ENCODE data around the gene BTBD1. TPM values are rescaled to one million over a fixed set of nuclear protein-coding genes. Genes with fewer than 3 reads are reported as not detected.
"Not testable (repeated sequence)": the region's sequence is repeated elsewhere in the genome, so short reads cannot be mapped to it uniquely, and the experiment has no call there.

The BTBD1 gene
- polyA plus RNA-seq, 3 donors from 2014 or later: 45.6 to 61.9 (median 56.1) TPM

DNA sequence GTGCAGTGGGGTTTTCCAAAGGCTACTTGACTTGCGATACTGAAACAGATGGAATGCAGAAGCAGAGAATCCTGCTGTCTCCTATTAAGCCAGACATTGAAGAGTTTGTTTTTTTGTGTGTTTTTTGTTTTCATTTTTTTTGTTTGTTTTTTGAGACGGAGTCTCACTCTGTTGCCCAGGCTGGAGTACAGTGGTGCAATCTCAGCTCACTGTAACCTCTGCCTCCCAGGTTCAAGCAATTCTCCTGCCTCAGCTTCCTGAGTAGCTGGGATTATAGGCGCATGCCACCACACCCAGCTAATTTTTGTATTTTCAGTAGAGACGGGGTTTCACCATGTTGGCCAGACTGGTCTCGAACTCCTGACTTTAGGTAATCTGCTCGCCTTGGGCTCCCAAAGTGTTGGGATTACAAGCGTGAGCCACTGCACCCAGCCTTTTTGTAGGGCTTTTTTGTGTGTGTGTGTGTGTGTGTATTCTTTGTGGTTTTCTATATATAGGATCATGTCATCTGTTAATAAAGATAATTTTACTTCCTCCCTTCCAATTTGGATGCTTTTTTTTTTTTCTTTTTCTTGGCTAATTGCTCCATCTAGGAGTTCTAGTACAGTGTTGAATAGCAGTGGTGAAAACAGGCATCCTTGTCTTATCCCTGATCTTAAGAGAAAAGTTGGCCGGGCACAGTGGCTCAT lies 19.0 kb upstream of the BTBD1 start:
- not testable (repeated sequence) for H3K4me1 Mint-ChIP-seq, H3K36me3 Mint-ChIP-seq, DNase-seq, H3K27ac Mint-ChIP-seq, H3K9me3 Mint-ChIP-seq, H3K4me3 Mint-ChIP-seq
- H3K27me3 Mint-ChIP-seq (ENCODE audit: low read depth in 3 of 3): peaks cover 0 to 19% (median 2%) of the 10 kb centered on the region in 3 donors

DNA sequence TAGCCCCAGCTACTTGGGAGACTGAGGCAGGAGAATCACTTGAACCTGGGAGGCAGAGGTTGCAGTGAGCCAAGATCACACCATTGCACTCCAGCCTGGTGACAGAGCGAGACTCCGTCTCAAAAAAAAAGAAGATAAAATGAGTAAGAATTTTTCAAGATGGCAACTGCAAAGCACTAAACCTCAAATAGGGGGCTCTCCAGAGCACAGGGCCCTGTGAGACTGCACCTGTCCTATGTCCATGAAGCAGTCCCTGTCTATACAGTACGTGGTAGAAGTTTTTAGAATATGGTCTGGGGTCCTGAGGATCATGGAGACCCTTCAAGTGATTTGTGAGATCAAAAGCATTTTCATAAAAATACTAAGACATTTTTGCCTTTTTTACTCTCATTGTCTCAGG lies 18.4 kb upstream of the BTBD1 start:
- DNase-seq, H3K4me3 Mint-ChIP-seq, H3K9me3 Mint-ChIP-seq, H3K36me3 Mint-ChIP-seq, H3K4me1 Mint-ChIP-seq, H3K27ac Mint-ChIP-seq: not testable (repeated sequence)
- H3K27me3 Mint-ChIP-seq (ENCODE audit: low read depth in 3 of 3): peaks cover 0 to 19% (median 2%) of the 10 kb centered on the region in 3 donors

DNA sequence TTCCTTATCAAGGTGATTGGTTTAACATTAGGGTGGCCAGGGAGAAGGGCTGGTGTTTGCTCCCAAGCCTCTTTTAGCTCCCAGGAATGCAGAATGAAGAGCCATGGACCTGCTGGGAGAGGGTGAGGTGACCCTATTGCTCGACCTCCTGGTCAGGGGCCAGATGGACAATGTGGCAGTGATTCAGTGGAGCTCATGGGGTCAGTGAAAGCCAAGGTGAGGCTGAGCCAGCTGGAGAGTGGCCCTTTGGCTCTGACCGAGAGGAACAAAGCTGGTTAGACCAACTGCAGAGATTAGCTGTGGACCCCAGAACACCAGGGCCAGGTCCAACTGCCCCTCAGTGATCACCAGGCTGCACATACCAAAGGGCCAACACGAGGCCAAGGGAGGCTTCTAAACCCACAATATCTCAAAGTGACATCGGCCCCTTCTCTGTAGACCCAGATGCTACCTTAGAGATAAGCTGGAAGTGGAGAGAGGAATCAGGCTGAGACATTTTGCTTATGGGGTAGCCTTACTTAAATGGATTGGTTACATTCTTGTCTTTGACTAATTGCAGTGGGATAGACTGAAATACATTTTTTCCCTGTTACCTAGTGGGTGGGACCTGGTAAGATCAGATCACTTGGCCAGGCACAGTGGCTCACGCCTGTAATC lies 15.8 kb upstream of the BTBD1 start:
- H3K4me3 Mint-ChIP-seq: no peak overlapping the region
- no peak for DNase-seq
- H3K27me3 Mint-ChIP-seq (ENCODE audit: low read depth in 3 of 3): peaks cover 3 to 20% (median 5%) of the 10 kb centered on the region in 3 donors
- no peaks in the 10 kb centered on the region for H3K36me3 Mint-ChIP-seq
- H3K9me3 Mint-ChIP-seq: peaks cover 0 to 2% (median 0%) of the 10 kb centered on the region in 6 donors
- H3K4me1 Mint-ChIP-seq: peaks cover 0 to 2% of the 10 kb centered on the region in 2 donors
- peak overlapping the region in 1 of 6 donors; percentile 19 for H3K27ac Mint-ChIP-seq

GRCh38 chr15:83081256-83082014 lies 14.4 kb upstream of the BTBD1 start:
- no peak overlapping the region for H3K4me3 Mint-ChIP-seq
- no peak for DNase-seq
- peaks cover 0 to 2% (median 0%) of the 10 kb centered on the region in 6 donors for H3K9me3 Mint-ChIP-seq
- H3K4me1 Mint-ChIP-seq: peaks cover 0 to 2% of the 10 kb centered on the region in 2 donors
- H3K36me3 Mint-ChIP-seq: no peaks in the 10 kb centered on the region
- H3K27me3 Mint-ChIP-seq (ENCODE audit: low read depth in 3 of 3): peaks cover 3 to 27% (median 4%) of the 10 kb centered on the region in 3 donors
- no peak overlapping the region for H3K27ac Mint-ChIP-seq

- H3K36me3 Mint-ChIP-seq: peaks cover 0 to 5% (median 5%) of the 10 kb centered on the region in 3 donors
- H3K27ac Mint-ChIP-seq: no peak overlapping the region
- DNase-seq: no peak
- peaks cover 0 to 2% of the 10 kb centered on the region in 2 donors for H3K4me1 Mint-ChIP-seq
- H3K4me3 Mint-ChIP-seq: no peak overlapping the region
- peaks cover 0 to 10% (median 6%) of the 10 kb centered on the region in 6 donors for H3K9me3 Mint-ChIP-seq
- H3K27me3 Mint-ChIP-seq (ENCODE audit: low read depth in 3 of 3): peaks cover 3 to 25% (median 9%) of the 10 kb centered on the region in 3 donors
Measured at GRCh38 chr15:83078712-83079111, 11.7 kb upstream of the BTBD1 start.

DNA sequence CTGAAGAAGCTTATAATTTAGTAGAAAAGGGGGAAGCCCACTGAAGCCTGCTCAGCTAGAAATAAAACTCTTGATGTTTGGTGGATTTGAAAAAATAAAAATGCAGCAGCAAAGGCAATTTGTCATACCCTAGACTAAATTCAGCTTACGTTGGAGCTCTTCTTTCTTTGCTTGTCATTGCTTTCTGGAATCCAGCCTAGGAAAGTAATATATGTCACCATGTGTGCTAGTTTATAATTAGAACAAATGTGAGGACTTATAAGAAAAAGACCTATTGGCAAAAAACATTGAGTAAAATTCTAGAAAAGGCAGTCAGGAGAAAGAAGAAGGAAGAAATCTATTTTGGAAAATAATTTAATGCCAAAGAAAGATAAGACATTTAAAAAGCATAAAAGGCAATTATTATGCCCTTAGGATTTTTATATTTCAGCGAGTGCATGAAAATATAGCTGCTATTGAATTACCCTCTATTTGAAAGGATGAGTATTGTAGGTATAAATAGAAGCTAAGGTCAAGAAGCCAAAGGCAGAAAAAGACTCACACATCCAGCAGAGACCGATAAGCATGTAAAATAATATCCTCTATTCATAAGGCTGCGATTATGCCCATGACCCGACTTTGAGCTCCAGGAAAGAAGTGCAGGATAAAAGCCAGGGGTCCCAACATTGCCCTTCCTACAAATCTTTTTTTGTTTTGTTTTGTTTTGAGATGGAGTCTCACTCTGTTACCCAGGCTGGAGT lies 10.6 kb upstream of the BTBD1 start:
- no peak for DNase-seq
- Mint-ChIP-seq H3K9me3 (peaks cover 0 to 16% (median 6%) of the 10 kb centered on the region in 6 donors), H3K27me3 (ENCODE audit: low read depth in 3 of 3) (peaks cover 3 to 25% (median 13%) of the 10 kb centered on the region in 3 donors), H3K36me3 (peaks cover 0 to 5% (median 5%) of the 10 kb centered on the region in 3 donors), H3K4me3 (no peak overlapping the region), H3K27ac (no peak overlapping the region), H3K4me1 (peaks cover 0 to 2% of the 10 kb centered on the region in 2 donors)

DNA sequence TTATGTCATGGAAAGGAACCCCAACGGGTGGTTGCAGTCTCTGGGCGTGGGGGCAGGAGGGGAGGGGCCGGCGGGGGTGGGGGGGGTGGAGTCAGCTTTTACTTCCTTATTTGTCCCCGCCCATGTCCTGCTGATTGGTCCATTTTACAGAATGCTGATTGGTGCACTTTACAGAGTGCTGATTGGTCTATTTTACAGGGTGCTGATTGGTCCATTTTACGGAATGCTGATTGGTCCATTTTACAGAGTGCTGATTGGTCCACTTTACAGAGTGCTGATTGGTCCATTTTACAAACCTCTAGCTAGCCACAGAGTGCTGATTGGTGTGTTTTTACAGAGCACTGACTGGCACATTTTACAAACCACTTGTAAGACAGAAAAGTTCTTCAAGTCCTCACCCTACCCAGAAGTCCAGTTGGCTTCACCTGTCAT lies 2.2 kb upstream of the BTBD1 start:
- not testable (repeated sequence) for H3K27me3 Mint-ChIP-seq (ENCODE audit: low read depth in 3 of 3); H3K36me3 Mint-ChIP-seq; H3K9me3 Mint-ChIP-seq; H3K4me1 Mint-ChIP-seq
- Mint-ChIP-seq H3K27ac (peak overlapping the region; percentile 44 to 87 (median 58)), H3K4me3 (peak overlapping the region in 4 of 5 donors; percentile 27 to 55 (median 43))
- peak; percentile 44 to 59 (median 45) for DNase-seq

DNA sequence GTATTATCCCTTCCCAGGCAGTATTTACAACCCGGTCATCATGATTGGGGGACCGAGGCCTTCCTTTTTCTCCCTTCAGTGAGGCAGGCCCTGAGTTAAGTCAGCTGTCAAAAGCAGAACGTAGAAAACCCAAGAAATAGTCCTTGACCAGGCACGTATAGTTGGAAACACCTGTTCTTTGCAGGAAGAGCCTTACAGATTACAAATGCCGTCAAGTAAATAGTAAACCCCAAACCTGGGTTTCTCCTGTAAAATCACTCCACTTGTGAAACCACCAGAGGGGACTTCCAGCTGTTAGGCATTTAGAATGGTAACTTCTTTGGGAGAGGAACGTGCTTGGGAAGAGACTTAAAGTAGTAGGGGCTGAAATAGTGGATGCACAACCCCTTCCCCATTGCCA lies 1.0 kb upstream of the BTBD1 start:
- Mint-ChIP-seq H3K4me3 (peak overlapping the region; percentile 61 to 86 (median 80)), H3K36me3 (peaks cover 3 to 4% (median 3%) of the 10 kb centered on the region in 3 donors), H3K27me3 (ENCODE audit: low read depth in 3 of 3) (peaks cover 2 to 8% (median 5%) of the 10 kb centered on the region in 3 donors), H3K27ac (peak overlapping the region; percentile 42 to 87 (median 78)), H3K9me3 (peaks cover 0 to 4% (median 2%) of the 10 kb centered on the region in 6 donors), H3K4me1 (peaks cover 0 to 6% of the 10 kb centered on the region in 2 donors)
- DNase-seq: no peak

GRCh38 chr15:83067638-83067962 lies 548 bp upstream of the BTBD1 start:
- H3K36me3 Mint-ChIP-seq: peaks cover 3 to 4% (median 3%) of the 10 kb centered on the region in 3 donors
- peaks cover 2 to 8% (median 5%) of the 10 kb centered on the region in 3 donors for H3K27me3 Mint-ChIP-seq (ENCODE audit: low read depth in 3 of 3)
- peaks cover 0 to 6% of the 10 kb centered on the region in 2 donors for H3K4me1 Mint-ChIP-seq
- peak overlapping the region; percentile 69 to 87 (median 78) for H3K27ac Mint-ChIP-seq
- H3K4me3 Mint-ChIP-seq: peak overlapping the region; percentile 61 to 86 (median 80)
- DNase-seq: no peak
- H3K9me3 Mint-ChIP-seq: peaks cover 0 to 4% (median 2%) of the 10 kb centered on the region in 6 donors

DNA sequence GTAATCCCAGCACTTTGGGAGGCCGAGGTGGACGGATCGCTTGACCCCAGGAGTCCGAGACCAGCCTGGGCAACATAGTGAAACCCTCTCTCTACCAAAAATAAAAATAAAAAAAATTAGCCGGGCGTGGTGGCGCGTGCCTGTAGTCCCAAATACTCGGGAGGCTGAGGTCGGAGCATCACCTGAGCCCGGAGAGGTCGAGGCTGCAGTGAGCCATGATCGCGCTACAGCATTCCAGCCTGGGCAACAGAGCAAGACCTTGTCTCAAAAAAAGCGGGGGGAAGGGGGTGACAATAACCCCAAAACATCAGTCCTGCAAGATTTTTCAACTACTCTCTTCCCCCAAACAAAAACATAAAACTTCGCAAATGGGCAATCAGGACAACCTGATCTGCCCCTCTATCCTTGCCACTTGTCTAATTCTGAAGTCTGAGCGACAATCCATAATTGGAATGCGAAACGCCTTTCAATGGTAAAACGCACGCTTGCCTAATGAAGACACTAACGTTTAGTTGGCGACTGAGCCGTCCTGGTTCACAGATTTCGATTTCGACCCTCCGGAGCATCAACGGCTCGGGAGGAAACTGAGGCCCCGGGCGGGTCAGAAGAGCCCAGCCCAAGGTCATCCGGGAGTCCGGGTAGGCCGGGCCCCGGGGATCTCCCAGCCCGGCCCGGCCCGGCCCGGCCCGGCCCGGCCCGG lies 868 bp downstream of the BTBD1 start:
- DNase-seq: no peak
- Mint-ChIP-seq H3K4me3 (peak overlapping the region in 1 of 5 donors; percentile 86), H3K27me3 (ENCODE audit: low read depth in 3 of 3) (peaks cover 2 to 5% (median 3%) of the 10 kb centered on the region in 3 donors), H3K9me3 (no peaks in the 10 kb centered on the region), H3K27ac (peak overlapping the region; percentile 37 to 84 (median 66)), H3K4me1 (peaks cover 0 to 6% of the 10 kb centered on the region in 2 donors), H3K36me3 (no peaks in the 10 kb centered on the region)

GRCh38 chr15:83065431-83065830 lies 1.6 kb downstream of the BTBD1 start:
- Mint-ChIP-seq H3K4me3 (peak overlapping the region in 1 of 5 donors; percentile 86), H3K27me3 (ENCODE audit: low read depth in 3 of 3) (peaks cover 2 to 5% (median 3%) of the 10 kb centered on the region in 3 donors), H3K27ac (peak overlapping the region; percentile 37 to 84 (median 66)), H3K4me1 (peaks cover 0 to 6% of the 10 kb centered on the region in 2 donors), H3K36me3 (no peaks in the 10 kb centered on the region), H3K9me3 (no peaks in the 10 kb centered on the region)
- no peak for DNase-seq

- Mint-ChIP-seq H3K27ac (peak overlapping the region; percentile 18 to 84 (median 57)), H3K27me3 (ENCODE audit: low read depth in 3 of 3) (peaks cover 2 to 5% (median 3%) of the 10 kb centered on the region in 3 donors), H3K36me3 (no peaks in the 10 kb centered on the region), H3K4me1 (peaks cover 0 to 6% of the 10 kb centered on the region in 2 donors), H3K4me3 (peak overlapping the region in 1 of 5 donors; percentile 86), H3K9me3 (no peaks in the 10 kb centered on the region)
- DNase-seq: no peak
Measured at GRCh38 chr15:83064859-83065258, 2.2 kb downstream of the BTBD1 start.

DNA sequence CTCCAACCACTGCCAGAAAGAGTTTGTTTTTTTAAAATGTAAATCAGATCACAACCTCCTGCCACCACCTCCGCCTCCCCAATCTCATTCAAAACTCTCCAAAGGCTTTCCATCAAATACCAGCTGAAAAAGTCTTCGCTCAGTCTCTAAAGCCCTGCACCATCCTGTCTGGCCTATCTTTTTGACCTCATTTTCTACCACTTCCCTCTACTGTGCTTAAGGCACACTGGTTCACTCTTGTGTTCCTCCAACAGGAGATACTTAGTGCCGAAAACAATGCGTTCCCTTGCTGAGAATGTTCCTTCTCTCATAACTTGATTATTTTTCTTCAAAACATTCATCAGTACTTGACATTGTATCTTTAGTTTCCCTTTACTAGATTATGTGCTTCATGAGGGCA lies 3.5 kb downstream of the BTBD1 start:
- no peak for DNase-seq
- H3K27ac Mint-ChIP-seq: no peak overlapping the region
- H3K27me3 Mint-ChIP-seq (ENCODE audit: low read depth in 3 of 3): peaks cover 0 to 2% (median 0%) of the 10 kb centered on the region in 3 donors
- no peaks in the 10 kb centered on the region for H3K9me3 Mint-ChIP-seq
- no peaks in the 10 kb centered on the region for H3K36me3 Mint-ChIP-seq
- H3K4me1 Mint-ChIP-seq: peaks cover 5 to 12% of the 10 kb centered on the region in 2 donors
- H3K4me3 Mint-ChIP-seq: no peak overlapping the region
